IPS-18c (cell line): ENCODE data around the gene METTL16.

Source experiments
- H3K4me3 ChIP-seq: 2 replicates; pipeline ENCODE4 v1.7.0; 2013; ENCODE audit warnings: low read depth, mild to moderate bottlenecking, low read length, moderate library complexity; ENCODE audit not compliant: insufficient read depth
- H3K9me3 ChIP-seq: one replicate; pipeline ENCODE4 v1.6.1; 2013; ENCODE audit warnings: mild to moderate bottlenecking, low read length, moderate library complexity; ENCODE audit not compliant: control insufficient read depth, insufficient read depth

METTL16 gene

DNA sequence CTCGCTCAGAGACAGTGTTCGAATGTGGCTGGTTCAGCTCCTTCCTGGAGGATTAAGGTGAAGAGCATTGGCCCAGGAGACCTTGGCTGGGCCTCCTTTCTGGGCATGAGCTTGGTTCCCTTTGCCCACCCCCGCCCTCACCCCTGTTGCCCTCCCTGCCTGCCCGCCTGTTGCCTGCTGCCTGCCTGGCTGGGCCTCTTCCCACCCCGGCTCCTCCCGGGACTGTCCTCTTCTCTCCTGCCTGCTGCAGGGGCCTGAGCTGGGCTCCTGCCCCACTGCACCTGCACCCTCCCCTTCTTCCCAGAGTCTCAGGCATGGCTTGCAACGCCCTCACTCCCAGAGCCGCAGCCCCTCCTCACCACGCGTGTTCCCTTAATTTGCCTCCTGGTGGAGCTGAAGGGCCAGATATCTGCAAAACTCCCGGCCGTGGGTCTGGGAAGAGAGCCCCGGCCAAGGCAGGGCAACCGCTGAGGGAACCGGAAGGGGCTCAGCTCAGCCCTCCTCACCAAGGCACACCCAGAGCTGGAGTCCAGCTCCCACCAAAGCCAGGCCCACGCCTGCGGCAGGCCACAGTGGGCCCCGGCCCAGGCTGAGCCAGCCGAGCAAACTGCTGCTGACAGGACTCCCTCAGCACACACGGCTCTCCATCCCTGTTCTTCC, 142.0 kb downstream of the METTL16 start:
- Histone ChIP-seq H3K9me3 (no peaks in the 10 kb centered on the region), H3K4me3 (no peak overlapping the region)

GRCh38 chr17:2369039-2369438, 142.6 kb downstream of the METTL16 start:
- H3K4me3 ChIP-seq: no peak overlapping the region
- no peaks in the 10 kb centered on the region for H3K9me3 ChIP-seq

DNA sequence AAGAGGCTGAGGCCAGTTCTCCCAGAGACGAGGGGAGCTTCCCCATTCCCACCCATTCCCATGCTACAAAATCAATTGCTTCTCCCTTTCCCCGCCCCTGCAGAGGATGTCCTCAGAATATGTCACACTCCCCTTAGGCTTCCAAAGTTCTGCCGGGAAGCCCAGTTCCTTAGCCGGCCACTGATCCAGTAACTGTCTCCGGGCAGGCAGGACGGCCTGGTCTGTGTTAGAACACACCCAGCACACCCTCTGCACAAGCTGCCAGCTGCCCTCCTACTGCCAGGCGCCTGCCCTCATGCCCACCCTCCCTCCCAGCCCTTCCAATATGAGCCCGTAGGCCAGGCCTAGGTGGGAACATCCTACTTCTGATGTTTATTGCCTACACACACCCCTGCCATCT, 143.3 kb downstream of the METTL16 start:
- no peaks in the 10 kb centered on the region for H3K9me3 ChIP-seq
- H3K4me3 ChIP-seq: no peak overlapping the region

- Histone ChIP-seq H3K4me3 (no peak overlapping the region), H3K9me3 (no peaks in the 10 kb centered on the region)
Measured at GRCh38 chr17:2366747-2367494, 144.8 kb downstream of the METTL16 start.
